GM19463 (cell line): ENCODE results near the gene ZNF804B.
"Not testable (repeated sequence)": the region's sequence is repeated elsewhere in the genome, so short reads cannot be mapped to it uniquely, and the experiment has no call there.

Experiments
- ATAC-seq: cut with Tn5 transposase; IDR thresholded peaks from one replicate; pipeline ENCODE4 v1.9.1; 2021; ENCODE audit warnings: mild to moderate bottlenecking, moderate library complexity; ENCODE audit not compliant: unreplicated experiment

Gene ZNF804B

DNA sequence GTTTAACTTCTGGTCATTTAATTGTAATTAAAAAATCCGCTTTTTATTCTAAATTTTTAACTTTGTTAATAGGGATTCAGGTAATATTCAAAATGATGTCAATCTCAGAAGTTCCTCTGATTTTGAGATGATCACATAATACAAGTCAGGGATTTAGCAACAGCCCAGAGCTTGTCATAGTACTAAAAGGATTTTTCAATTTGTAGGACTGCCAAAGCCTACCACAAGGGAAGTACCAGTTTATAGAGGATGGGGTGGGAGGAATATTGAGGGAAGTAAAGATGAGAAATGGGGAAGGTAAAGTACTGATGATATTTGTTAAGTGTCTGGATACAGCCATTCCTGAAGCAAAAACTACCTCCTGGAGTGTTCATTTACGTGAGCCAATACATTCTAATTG, 314.3 kb downstream of the ZNF804B start:
- no peak for ATAC-seq

DNA sequence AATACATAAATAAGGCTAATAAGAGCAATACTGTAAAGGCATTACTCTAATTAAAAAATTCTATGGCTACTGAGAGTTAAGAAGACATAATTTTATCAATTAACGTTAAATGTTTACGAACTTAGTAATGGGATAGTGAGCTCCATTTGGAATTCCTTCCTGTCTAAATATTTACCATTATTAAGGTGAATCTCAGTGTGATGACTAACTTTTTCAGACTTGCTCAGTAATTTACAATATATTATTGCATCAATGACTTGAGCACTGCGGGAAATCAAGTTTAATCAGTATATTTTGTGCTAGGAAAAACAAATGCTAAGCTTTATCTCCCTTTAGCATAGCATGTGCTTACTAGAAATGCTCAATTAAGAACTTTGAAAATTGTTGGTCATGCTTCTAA, 318.5 kb downstream of the ZNF804B start:
- no peak for ATAC-seq

DNA sequence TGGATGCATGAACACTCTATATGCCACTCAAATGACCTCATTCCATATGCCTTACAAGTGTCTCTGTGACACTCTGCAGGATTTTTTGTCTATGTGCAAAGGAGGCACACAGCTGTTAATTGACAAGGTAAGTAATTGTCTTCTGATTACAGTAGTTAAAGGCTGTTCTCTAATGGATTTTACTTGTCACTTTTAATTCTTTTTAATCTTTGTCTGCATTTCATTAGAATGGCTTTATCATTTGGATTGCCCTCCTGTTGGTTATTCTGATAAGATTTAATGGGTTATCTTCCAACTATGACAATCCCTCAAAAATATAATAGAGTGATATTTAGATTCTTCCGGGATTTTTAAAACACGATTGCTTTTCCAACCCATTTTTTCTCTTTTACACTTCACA, 326.1 kb downstream of the ZNF804B start:
- ATAC-seq: no peak

DNA sequence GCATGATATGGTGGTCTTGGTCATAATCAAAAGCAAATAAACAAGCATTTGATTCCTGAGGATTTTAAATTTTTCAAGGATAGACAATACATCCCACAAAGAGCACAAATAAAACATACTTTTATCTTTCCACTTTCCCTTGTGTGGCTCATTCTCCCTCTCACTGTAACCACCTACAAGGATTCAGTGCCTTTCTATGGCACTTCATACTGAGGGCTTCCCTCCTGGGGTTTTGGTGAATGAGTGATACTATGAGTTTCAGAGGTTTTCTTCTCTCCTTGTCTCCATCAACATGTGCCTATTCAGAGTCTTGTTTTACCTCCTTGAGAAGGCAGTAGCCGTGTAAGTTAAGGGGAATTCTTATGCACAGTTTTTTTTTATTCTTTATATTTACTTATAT, 332.1 kb downstream of the ZNF804B start:
- no peak for ATAC-seq

DNA sequence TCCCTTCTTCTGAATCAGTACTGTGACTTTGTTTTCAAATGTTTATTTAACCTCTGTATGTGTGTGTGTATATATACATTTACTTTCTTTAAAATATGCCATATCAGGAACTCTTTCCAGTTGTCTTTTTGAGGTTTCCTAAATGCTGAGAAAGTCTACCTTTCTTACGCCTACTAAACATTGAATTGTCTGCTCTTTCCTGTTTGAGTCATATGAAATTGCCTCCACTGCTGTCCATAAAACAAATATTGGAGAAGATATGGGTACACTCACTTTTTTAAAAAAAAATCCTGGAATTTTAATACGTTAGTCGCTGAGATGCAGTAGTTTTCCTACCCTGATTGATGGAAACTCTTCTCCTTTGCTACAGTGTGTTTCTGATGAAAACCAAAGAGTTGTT, 334.8 kb downstream of the ZNF804B start:
- ATAC-seq: no peak

DNA sequence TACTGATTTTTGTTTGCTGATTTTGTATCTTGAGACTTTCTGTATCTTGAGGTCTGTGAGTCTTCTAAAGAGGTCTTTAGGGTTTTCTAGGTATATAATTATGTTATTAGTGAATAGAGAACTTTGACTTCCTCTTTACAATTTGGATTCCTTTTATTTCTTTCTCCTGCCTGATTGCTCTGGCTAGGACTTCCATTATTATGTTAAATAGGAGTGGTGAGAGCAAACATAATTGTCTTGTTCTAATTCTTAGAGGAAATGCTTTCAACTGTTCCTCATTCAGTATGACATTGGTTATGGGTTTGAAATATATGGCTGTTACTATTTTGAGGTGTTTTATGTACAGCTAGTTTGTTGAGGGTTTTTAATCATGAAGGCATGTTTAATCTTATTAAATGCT, 344.1 kb downstream of the ZNF804B start:
- ATAC-seq: no peak

DNA sequence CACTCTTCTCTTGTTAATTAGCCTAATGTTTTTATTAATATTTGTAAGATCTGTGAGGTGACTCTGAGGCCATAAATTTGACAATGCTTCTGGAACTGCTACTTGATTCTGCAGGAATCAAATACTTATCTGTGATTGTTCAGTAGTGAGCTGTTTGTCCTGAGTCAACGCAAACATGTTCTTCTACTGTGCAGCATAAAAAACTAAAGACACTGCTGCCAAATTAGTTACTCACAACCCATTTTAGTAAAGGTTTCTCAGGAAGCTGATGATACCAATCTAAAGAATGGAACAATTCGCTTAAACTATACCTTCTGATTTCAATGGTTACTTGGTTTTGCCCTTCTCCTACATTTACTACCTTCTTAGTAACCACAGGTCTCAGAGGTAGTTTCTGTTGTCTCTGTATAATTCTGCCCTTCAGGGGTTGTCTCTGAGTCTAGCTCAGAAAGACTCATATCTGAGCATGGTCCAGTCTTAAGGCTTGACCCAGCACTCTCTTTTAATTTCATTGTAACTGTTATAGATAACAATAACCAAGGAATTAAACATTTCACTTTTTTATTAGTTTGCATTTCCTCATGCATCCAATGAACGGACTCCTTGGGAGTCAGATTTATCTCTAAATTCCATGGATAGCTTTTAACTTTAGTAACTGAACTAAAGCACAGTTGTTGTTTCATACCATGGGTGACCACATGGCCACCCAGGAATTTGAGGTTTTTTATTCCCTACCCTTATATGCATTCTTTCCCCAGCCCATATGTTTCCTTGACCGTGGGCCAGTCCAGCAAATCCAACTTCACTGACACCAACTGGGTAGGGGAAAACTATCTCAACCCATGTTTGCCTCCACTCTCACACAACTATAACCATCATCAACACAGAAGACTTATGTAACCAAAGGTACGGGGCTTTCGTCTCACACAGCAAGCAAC, 345.5 kb downstream of the ZNF804B start:
- ATAC-seq: no peak

DNA sequence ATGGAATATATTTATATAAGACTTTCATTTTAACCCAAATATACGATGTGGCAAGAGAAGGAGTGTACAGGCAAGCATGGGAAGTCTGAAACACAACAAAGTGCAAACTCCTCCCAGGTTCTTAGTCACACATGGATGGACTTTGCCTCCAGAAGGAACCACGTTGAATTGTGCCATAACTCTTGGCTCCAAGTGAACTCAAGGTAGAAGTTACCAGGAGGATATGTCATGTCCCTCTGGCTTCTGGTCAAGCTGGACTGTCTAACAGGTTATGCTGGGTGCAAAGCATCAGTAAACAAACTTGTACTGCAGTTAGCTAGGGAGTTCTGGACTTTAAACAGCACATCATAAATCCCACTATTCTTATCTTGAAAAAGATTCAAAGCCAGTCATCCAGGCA, 364.4 kb downstream of the ZNF804B start:
- ATAC-seq: no peak

DNA sequence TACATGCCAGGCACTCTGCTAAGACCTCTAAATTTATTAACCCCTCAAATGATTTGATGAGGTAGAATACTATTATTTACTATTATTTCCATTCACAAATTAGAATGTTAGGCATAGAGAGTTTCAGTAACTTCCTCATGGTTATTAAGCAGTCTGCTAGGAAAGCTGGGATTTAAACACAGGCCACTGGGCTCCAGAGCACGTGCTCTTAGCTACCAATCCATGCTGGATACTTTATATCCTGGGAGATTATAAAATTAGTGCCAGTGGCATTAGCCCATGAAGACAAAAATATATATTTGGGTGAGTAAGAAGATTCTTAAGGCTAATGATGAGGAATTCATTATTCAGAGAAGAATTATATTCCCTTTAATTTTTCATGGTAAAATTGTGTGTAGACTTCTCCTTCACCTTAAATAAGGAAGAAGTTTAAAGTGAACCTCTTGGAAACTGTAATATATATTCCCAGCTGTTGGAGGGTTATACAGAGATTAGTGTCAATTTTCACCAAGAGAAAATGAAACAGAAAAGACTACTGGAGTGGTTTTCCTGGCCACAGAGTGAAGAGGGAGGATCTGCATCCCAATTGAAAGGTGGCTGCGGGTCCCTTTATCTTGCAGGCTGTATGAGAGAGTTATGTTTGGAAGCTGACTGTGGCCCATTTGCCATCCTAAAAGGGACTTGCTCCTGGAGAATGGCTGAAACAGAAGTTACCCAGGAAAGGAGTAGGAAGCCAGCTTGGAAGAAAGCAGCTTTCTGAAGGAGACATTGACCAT, 370.3 kb downstream of the ZNF804B start:
- ATAC-seq: no peak

DNA sequence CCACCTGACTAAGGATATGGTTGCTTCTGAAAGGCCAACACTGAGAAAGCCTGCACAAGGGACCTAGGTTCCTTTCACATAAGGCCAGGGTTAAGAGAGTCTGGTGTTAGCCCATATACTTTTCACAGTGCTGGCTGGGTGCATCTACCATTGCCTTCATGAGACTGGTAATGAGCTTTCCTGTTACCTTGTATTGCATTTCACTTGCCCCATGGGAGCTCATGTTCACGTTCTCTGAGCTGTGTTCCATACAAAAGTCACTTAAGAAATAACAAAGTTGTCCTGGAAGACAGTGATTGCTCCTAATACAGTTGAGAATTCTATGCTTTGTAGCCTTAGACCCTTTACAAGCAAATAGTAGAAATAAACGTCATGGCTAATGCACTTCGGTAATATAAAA, 373.9 kb downstream of the ZNF804B start:
- no peak for ATAC-seq

DNA sequence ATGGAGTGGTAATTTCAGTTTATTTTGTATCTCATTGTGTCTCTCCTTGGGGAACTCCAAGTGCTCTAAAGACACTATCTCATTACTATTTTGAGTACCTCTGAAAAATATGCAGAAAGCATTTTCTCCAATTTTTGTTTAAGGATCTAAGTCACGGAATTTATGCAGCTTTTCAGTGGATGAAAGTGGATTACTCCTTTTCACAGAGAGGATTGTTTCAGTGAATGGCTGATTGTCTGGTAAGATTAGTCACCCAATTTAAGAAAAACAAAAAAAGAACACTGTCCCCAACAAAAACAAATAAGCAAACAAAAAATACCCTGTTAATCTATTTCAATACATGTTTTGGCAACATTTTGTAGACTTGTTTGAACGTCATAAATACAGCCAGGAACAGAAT, 374.3 kb downstream of the ZNF804B start:
- ATAC-seq: no peak

DNA sequence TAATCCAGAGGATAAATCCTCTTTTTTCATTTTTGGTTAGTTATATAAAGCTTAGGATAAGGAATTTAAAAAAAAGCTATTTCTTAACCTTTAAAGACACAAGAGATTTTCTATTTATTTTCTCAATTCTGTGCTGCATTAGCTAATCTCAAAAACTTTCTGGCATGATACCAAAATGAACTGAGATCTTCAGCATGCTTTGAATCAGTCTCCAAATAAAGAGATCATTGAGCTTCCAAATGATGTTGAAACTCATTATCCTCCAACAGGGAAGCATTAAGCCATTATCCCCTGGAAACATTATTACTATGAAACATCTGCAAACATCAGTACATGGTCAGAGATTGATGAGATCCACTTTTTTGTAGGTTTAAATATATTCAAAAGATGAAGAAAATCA, 386.3 kb downstream of the ZNF804B start:
- no peak for ATAC-seq

DNA sequence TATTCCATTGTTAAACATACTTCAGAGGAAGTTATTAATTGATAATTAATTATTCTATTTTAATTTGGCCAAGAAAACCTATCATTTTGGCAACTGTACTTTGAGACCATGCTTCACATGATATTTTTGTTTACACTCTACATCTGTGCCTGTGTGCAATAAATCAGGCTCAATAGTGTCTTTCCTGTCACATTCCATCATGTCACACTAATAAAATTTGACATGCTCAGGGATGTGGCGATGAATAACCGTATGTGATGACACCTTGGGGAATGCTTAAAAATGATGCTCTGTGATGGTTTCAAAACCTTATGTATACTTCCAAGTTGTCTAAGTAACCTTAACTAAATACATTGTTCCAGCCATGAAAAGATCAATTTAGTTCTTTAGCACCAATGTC, 400.6 kb downstream of the ZNF804B start:
- no peak for ATAC-seq

DNA sequence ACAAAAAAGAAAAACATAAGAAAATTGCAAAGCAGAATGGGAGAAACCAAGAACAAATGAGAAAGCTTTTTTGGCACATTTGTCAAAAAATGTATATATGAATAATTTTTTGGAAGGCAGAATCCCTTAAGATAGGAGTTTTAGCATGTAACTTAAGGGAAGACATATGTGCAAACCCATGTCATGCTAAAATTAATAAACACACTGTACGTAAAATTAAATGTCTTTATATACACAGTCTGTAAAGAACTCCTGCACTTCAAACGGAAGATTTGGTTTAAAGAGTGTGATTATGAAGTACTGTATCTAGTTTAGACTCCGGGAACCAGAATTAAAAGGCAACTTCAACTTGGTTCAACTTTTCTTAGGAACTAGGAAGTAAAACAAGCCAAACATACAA, 405.9 kb downstream of the ZNF804B start:
- ATAC-seq: no peak

DNA sequence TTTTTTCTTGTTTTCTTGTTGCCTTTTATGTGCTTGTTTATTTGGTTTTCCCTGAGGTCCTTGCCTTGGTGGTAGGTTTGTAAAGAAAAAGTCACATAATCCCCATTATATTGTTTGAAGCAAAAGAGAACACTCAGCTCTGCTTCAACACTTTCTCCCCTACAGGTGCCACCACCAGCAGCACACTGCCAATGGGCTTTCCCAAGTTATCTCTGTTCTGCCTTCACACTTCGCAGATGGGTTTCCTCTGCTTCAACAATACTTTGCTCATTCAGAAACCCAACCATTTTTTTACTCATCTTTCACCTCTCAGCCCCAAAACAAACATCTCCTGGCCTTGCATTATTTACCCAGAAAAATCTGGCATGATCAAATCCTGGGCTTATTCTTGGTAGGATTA, 411.1 kb downstream of the ZNF804B start:
- ATAC-seq: no peak

DNA sequence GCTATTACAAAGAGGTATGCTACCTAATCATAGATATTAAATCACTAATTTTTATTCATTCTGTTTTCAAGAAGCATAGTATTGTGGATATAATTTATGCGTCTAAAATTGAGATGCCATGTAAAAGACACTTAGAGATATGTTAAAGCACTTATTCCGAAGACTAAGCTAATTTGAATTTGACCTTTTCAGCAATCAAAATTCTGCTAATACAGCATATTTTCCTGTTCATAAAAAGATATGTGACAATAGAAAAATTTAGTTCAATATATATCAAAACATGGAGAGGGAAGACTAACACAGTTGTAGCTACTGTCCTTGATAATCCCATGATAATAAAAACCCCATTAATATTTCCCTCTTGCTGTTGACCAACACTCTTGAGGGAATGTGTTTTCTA, 422.6 kb downstream of the ZNF804B start:
- ATAC-seq: no peak

DNA sequence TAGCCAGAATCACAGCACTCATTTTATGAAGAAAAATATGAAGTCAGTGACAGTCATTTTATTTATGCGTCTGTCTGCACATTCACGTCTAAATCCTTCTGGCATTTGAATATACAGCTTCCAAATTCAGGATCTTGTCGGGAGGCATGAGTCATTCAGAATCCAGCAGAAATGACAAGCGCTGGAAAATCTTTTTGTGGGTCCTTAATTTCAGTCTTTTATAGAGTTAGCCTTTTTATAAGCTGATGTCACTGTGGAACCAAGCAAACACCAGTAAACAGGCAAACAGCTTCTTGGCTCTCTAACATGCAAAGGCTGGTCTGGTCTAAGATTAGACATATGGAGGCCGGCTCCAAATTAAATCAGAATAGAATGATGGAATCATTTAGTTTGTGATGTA, 424.2 kb downstream of the ZNF804B start:
- no peak for ATAC-seq

DNA sequence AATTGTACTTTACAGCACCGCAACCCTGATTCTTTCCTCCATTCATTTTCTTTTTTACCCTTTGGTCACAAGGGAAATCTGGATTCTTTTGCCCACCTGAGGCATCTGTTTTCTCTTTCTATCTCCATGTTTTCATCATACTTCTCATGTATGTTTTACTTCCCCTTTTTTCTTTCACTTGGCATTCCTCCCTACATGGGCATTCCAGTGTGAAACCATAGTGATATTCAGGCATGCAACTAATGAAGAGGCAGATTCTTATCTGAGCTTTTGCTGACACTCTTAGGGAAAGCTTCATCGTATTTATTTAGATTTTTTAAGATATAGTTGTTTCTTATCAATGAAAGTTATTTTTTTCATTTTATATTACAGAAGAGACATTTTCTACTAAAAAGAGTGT, 441.3 kb downstream of the ZNF804B start:
- ATAC-seq: no peak

DNA sequence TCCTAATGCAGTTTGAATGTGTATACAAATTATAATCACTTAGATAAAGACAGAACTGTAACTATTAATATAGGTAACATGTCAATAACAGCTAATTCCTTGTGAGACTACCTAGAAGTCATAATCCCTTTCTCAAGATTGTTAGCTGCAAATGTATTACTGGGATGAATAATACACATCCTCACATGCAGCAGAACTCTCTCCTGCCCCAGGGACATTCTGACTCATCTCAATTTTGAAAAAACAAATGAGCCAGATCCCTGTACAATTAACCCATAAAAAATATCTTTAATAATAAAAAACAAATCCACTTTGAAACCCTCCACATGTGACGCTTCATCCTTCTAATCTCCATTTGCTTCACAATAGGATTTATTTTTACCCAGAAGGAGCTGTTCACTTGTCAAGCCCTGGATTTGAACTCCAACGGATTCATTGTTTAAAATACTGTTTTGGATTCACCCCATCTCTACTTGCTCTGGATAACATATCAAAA, 464.4 kb downstream of the ZNF804B start:
- ATAC-seq: no peak

DNA sequence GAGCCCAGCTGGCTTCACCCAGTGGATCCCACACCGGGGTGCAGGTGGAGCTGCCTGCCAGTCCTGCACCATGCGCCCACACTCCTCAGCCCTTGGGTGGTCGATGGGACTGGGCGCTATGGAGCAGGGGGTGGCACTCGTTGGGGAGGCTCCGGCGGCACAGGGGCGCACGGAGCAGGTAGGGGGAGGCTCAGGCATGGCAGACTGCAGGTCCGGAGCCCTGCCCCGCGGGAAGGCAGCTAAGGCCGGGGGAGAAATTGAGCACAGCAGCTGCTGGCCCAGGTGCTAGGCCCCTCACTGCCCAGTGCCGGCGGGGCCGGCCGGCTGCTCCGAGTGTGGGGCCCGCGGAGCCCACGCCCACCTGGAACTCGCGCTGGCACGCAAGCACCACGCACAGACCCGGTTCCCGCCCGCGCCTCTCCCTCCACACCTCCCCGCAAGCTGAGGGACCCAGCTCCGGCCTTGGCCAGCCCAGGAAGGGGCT, 469.2 kb downstream of the ZNF804B start:
- ATAC-seq: not testable (repeated sequence)

DNA sequence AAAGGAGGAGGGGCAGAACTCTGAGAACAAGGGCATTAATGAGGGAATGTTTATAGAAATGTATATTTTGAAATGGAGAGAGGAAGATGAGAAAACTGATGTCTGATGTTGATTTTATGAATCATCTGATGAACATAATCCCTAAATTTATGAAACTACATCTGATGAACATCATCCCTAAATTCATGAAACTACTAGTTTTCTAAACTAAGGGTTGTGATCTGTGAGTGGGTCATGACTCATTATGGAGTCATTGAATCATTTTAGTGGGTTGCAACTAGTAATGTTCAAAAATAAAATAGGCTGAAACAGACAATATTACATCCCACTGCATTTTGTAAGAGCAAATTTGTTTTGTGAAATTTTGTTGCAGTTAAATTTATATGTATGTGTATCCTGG, 478.7 kb downstream of the ZNF804B start:
- ATAC-seq: no peak

DNA sequence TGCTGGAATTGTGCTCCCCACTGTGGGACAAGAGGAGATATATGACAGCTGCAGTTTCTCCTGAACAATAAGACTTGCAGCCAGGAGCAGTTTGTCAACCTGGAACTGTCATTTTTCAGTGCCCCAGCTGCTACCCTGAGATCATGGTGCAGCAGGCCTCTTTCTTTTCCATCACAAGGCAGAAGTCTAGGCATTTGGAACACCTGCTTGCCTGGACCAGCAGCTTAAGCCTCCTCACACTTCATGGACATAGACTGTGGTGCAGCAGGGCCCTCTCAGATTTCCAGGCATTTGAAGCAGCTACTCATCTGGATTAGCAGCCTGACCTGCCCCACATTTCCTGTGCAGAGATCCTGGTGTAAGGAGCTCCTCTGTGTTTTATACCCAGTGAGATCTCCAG, 486.7 kb downstream of the ZNF804B start:
- ATAC-seq: no peak
